AG20443 (cell line): ENCODE data around the gene MTA1.

Source experiments
- DNase-seq: peaks from one replicate; pipeline ENCODE4 v3.0.0; 2012; ENCODE audit warnings: low spot score, mixed read lengths

MTA1 gene

GRCh38 chr14:105498430-105499255 is 79.0 kb downstream of the MTA1 start:
- no peak for DNase-seq

- DNase-seq, result no peak
Observed at GRCh38 chr14:105499256-105500035, 79.8 kb downstream of the MTA1 start.

- no peak for DNase-seq
Observed at GRCh38 chr14:105500036-105500725, 80.6 kb downstream of the MTA1 start.

- DNase-seq, result no peak
Observed at GRCh38 chr14:105500726-105501101, 81.1 kb downstream of the MTA1 start.

- DNase-seq, result no peak
Observed at GRCh38 chr14:105501504-105502291, 82.1 kb downstream of the MTA1 start.

- DNase-seq, result no peak
Observed at GRCh38 chr14:105502446-105503295, 83.0 kb downstream of the MTA1 start.

- no peak for DNase-seq
Observed at GRCh38 chr14:105503296-105503640, 83.6 kb downstream of the MTA1 start.

- no peak for DNase-seq
Observed at GRCh38 chr14:105503935-105504692, 84.5 kb downstream of the MTA1 start.

GRCh38 chr14:105505101-105505500 is 85.5 kb downstream of the MTA1 start:
- DNase-seq, result no peak

GRCh38 chr14:105507247-105507646 is 87.6 kb downstream of the MTA1 start:
- no peak for DNase-seq

- no peak for DNase-seq
Observed at GRCh38 chr14:105508069-105508468, 88.4 kb downstream of the MTA1 start.

GRCh38 chr14:105508601-105509000 is 89.0 kb downstream of the MTA1 start:
- DNase-seq, result no peak

GRCh38 chr14:105517096-105517495 is 97.5 kb downstream of the MTA1 start:
- no peak for DNase-seq

GRCh38 chr14:105519946-105520698 is 100.5 kb downstream of the MTA1 start:
- no peak for DNase-seq
